CD14-positive monocyte (primary cell): Measurements from ENCODE around the gene LASP1NB.
A peak's percentile ranks its signal among the peaks of the same experiment; 100 is the strongest.

Experiments used
- DNase-seq, 3 donors: peaks; one replicate each; pipeline ENCODE4 v3.0.0-alpha.2; 2011 to 2022
- H2AFZ ChIP-seq: 2 replicates; pipeline ENCODE4 v1.6.0; 2012; ENCODE audit warnings: mild to moderate bottlenecking, low read depth, low read length, inconsistent platforms; ENCODE audit not compliant: insufficient read depth, poor library complexity, severe bottlenecking
- H3K27ac ChIP-seq, 2 donors: 1 replicate in 1 of 2; 2 replicates in 1 of 2; pipeline ENCODE4 v1.5.1; 2012 to 2013; ENCODE audit warnings: low read length in 2 of 2, control low read depth in 1 of 2, inconsistent platforms in 1 of 2, low read depth in 1 of 2, mild to moderate bottlenecking in 1 of 2
- H3K27me3 ChIP-seq, 2 donors: one replicate each; pipeline versions ENCODE4 v1.6.0 to v1.6.1; 2011 to 2013; ENCODE audit warnings: low read length in 2 of 2; ENCODE audit not compliant: control insufficient read depth in 2 of 2, insufficient read depth in 2 of 2
- H3K36me3 ChIP-seq, 2 donors: replicated peaks in 1 of 2; 1 replicate in 1 of 2; 2 replicates in 1 of 2; pipeline versions ENCODE4 v1.5.1 to v1.6.1; 2012 to 2013; ENCODE audit warnings: low read length in 2 of 2, control low read depth in 1 of 2, inconsistent platforms in 1 of 2, mild to moderate bottlenecking in 1 of 2; ENCODE audit not compliant: insufficient read depth in 2 of 2, control insufficient read depth in 1 of 2
- H3K4me1 ChIP-seq, 2 donors: 1 replicate in 1 of 2; 2 replicates in 1 of 2; pipeline versions ENCODE4 v1.5.1 to v1.6.1; 2012 to 2013; ENCODE audit warnings: low read length in 2 of 2, control low read depth in 1 of 2, inconsistent platforms in 1 of 2, mild to moderate bottlenecking in 1 of 2, moderate library complexity in 1 of 2; ENCODE audit not compliant: insufficient read depth in 2 of 2, control insufficient read depth in 1 of 2
- H3K4me2 ChIP-seq: replicated peaks from 2 replicates; pipeline ENCODE3; 2012; ENCODE audit warnings: low read length, moderate library complexity, mild to moderate bottlenecking; ENCODE audit not compliant: poor library complexity, severe bottlenecking; ENCODE audit errors: extremely low read depth
- H3K4me3 ChIP-seq, 3 experiments: fragments of 200-600 bp in 1 of 3; sonication (generic) in 1 of 3; replicated peaks in 1 of 3; 1 replicate in 2 of 3; 2 replicates in 1 of 3; pipeline ENCODE4 v1.5.1; 2011 to 2013; ENCODE audit warnings: low read length in 3 of 3, mild to moderate bottlenecking in 3 of 3, control low read depth in 2 of 3, low read depth in 2 of 3, inconsistent platforms in 1 of 3, moderate library complexity in 1 of 3
- H3K79me2 ChIP-seq: 2 replicates; pipeline ENCODE4 v1.6.0; 2012; ENCODE audit warnings: mild to moderate bottlenecking, control low read depth, inconsistent platforms, low read length, moderate library complexity; ENCODE audit not compliant: insufficient read depth
- H3K9ac ChIP-seq: 2 replicates; pipeline ENCODE4 v1.6.0; 2017; ENCODE audit warnings: low read length, mild to moderate bottlenecking; ENCODE audit not compliant: insufficient read depth, poor library complexity, severe bottlenecking
- H3K9me3 ChIP-seq, 2 donors: replicated peaks in 1 of 2; 1 replicate in 1 of 2; 2 replicates in 1 of 2; pipeline versions ENCODE4 v1.5.1 to v1.6.1; 2012 to 2013; ENCODE audit warnings: low read length in 2 of 2, control low read depth in 1 of 2; ENCODE audit not compliant: control insufficient read depth in 1 of 2, insufficient read depth in 1 of 2
- H4K20me1 ChIP-seq: 2 replicates; pipeline ENCODE4 v1.6.0; 2012; ENCODE audit warnings: mild to moderate bottlenecking, low read length, control low read depth, moderate library complexity; ENCODE audit not compliant: insufficient read depth
- H3K27ac Mint-ChIP-seq, 7 donors: one replicate each; pipeline ENCODE4 v1.8.0; 2020; ENCODE audit warnings: mild to moderate bottlenecking in 7 of 7, mixed read lengths in 7 of 7, moderate library complexity in 6 of 7, inconsistent platforms in 2 of 7
- H3K27me3 Mint-ChIP-seq, 3 donors: one replicate each; pipeline ENCODE4 v1.8.0; 2021 to 2022; ENCODE audit warnings: low read depth in 3 of 3, mild to moderate bottlenecking in 3 of 3, mixed read lengths in 3 of 3, moderate library complexity in 3 of 3, inconsistent platforms in 1 of 3
- H3K36me3 Mint-ChIP-seq, 2 donors: one replicate each; pipeline ENCODE4 v1.8.0; 2020; ENCODE audit warnings: mixed read lengths in 2 of 2, inconsistent platforms in 1 of 2, mild to moderate bottlenecking in 1 of 2
- H3K4me1 Mint-ChIP-seq: one replicate; pipeline ENCODE4 v1.8.0; 2020; ENCODE audit warnings: mild to moderate bottlenecking, mixed read lengths
- H3K4me3 Mint-ChIP-seq, 2 donors: one replicate each; pipeline ENCODE4 v1.8.0; 2020; ENCODE audit warnings: mild to moderate bottlenecking in 2 of 2, mixed read lengths in 2 of 2, moderate library complexity in 1 of 2
- H3K9me3 Mint-ChIP-seq, 7 donors: one replicate each; pipeline ENCODE4 v1.8.0; 2020 to 2022; ENCODE audit warnings: mixed read lengths in 7 of 7, mild to moderate bottlenecking in 6 of 7, moderate library complexity in 6 of 7, inconsistent platforms in 2 of 7
- WGBS: methylation state at CpG from one replicate; pipeline ENCODE4 v1.1.5; 2013; ENCODE audit warnings: missing lambda C conversion rate; ENCODE audit not compliant: insufficient coverage; 5-methylcytosine and 5-hydroxymethylcytosine counted together
- intact Hi-C, 2 donors: fragments of 100-400 bp; cut with micrococcal nuclease; formaldehyde crosslinking; loops; one replicate each; pipeline versions ENCODE4 v1.15.0 to v1.15.1; 2023
- TF ChIP-seq, protein P1 (sequence below): fragments of 200-600 bp; IDR thresholded peaks from one replicate; pipeline ENCODE4 v1.8.0; 2022; ENCODE audit warnings: antibody characterized with exemption, mild to moderate bottlenecking

Gene LASP1NB

DNA sequence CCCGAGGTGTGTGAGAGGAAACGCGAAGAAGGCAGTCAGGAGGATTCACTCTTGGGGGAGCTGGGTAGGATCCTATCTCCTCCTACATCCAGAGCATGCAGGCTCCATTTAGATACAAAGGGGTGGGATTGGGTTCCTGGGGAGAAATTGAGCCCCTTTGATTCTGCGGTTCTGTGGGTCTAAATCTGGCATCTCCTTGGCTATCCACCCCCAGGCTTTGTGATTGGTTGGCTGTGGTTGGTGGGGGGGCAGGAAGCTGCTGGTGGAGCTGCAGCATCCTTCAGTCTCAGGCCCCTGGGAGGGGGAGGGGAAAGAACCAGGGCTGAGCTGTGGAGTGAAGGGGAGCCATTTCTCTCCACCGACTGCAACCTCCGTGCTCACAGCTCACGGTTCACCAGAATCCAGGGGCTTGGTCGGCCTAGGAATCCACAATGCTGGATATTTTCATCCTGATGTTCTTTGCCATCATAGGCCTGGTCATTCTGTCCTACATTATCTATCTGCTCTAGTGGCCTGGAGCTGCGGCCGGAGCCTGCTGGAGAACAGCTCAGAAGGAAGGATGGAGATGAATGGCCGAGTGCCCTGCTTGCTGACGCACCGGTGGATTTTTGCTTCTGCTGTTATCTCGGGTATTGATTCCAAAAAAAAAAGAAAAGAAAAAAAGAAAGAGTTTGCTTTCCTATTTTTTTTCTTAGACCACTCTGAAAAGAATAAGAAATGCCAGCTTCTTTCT, at the start of gene LASP1NB:
LASP1NB (plus strand) TSS at position 352 of the 733 bp plus-strand sequence.
- Histone ChIP-seq H3K9ac (peak within 1 kb of the TSS; percentile 35), H3K4me2 (peak within 1 kb of the TSS; percentile 34), H3K27me3 (no peaks in the 10 kb centered on the region), H3K36me3 (peaks cover 2 to 9% of the 10 kb centered on the region in 2 donors), H2AFZ (no peak within 1 kb of the TSS), H3K4me1 (peaks cover 33 to 47% of the 10 kb centered on the region in 2 donors), H3K27ac (peak within 1 kb of the TSS; percentile 58 to 71), H3K9me3 (no peaks in the 10 kb centered on the region), H3K4me3 (peak within 1 kb of the TSS in 1 of 3 experiments; percentile 7), H3K79me2 (no peaks in the 10 kb centered on the region), H4K20me1 (peaks cover 23% of the 10 kb centered on the region)
- TF ChIP-seq, protein P1, sequence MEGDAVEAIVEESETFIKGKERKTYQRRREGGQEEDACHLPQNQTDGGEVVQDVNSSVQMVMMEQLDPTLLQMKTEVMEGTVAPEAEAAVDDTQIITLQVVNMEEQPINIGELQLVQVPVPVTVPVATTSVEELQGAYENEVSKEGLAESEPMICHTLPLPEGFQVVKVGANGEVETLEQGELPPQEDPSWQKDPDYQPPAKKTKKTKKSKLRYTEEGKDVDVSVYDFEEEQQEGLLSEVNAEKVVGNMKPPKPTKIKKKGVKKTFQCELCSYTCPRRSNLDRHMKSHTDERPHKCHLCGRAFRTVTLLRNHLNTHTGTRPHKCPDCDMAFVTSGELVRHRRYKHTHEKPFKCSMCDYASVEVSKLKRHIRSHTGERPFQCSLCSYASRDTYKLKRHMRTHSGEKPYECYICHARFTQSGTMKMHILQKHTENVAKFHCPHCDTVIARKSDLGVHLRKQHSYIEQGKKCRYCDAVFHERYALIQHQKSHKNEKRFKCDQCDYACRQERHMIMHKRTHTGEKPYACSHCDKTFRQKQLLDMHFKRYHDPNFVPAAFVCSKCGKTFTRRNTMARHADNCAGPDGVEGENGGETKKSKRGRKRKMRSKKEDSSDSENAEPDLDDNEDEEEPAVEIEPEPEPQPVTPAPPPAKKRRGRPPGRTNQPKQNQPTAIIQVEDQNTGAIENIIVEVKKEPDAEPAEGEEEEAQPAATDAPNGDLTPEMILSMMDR, result no peak
- intact Hi-C loops, result loop anchor here in 1 of 2 donors (5.0 kb wide), 1 partner anchor 43 kb away; no protein-coding TSS in a partner anchor
- Mint-ChIP-seq H3K4me1 (peaks cover 49% of the 10 kb centered on the region), H3K4me3 (no peak within 1 kb of the TSS), H3K27ac (peak within 1 kb of the TSS; percentile 71 to 89 (median 84)), H3K36me3 (peaks cover 3 to 10% of the 10 kb centered on the region in 2 donors), H3K27me3 (no peaks in the 10 kb centered on the region), H3K9me3 (no peaks in the 10 kb centered on the region)
- DNase-seq, result no peak
- 97% methylated on average over 5 of the region's 14 CpGs for WGBS

DNA sequence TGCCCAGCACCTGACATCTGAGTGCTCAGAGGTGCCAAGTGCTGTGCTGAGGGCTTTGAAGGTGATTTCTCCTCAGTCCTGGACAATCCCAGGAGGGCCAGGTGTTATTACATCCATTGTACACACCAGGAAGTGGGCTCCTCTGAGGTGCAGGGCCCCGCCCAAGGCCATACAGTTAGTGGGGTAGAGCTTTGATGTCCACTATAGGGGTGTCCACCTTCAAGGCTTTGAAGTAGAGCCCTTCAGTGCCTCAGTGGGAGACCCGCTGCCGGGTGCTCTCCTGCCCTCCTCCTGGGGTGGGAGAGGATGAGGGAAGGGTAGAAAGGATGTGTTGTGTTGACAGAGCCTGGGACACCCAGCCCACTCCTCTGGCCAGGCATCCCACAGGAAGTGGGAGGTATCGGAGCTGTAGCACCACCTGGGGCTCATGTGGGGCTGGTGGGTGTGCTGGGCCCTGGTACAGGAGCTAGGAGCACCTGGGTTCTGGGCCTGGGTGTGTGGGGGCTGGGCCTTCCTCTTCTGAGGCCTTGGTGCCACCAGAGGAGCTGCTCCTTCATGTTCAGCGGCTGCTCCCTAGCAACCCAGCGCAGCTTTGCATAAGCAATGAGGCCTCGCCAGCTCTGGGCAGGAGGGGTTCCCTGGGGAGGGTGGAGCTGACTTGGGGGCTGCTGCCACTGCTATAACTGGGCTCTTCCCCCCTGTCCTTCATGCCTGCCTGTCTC, 48.1 kb upstream of the LASP1NB start:
- H3K4me1 ChIP-seq, result peaks cover 63 to 83% of the 10 kb centered on the region in 2 donors
- H3K27me3 ChIP-seq, result no peaks in the 10 kb centered on the region
- peaks cover 100% of the 10 kb centered on the region for H3K79me2 ChIP-seq
- Mint-ChIP-seq H3K36me3 (peaks cover 36 to 58% of the 10 kb centered on the region in 2 donors), H3K4me3 (no peak overlapping the region), H3K27me3 (peaks cover 0 to 2% (median 0%) of the 10 kb centered on the region in 3 donors), H3K27ac (peak overlapping the region in 5 of 7 donors; percentile 3 to 74 (median 66)), H3K4me1 (peaks cover 85% of the 10 kb centered on the region), H3K9me3 (no peaks in the 10 kb centered on the region)
- no peak overlapping the region for H2AFZ ChIP-seq
- peak overlapping the region; percentile 7 to 66 for H3K27ac ChIP-seq
- peak overlapping the region; percentile 27 for H3K9ac ChIP-seq
- peaks cover 100% of the 10 kb centered on the region for H4K20me1 ChIP-seq
- no peaks in the 10 kb centered on the region for H3K9me3 ChIP-seq
- 50% methylated on average over 2 of the region's 7 CpGs for WGBS
- H3K4me3 ChIP-seq, result no peak overlapping the region
- H3K36me3 ChIP-seq, result peaks cover 37 to 86% of the 10 kb centered on the region in 2 donors
- peak overlapping the region; percentile 7 for H3K4me2 ChIP-seq
- TF ChIP-seq, protein P1, result no peak
- DNase-seq, result no peak
- intact Hi-C loops, result loop anchor here in 1 of 2 donors (10.0 kb wide), 1 partner anchor 278 kb away; the partner anchor contains the start of gene PLXDC1
